ENCODE measurements around the gene CMPK2. TPM values are rescaled to one million over a fixed set of nuclear protein-coding genes. Genes with fewer than 3 reads are reported as not detected.

CMPK2 gene
- total and polyA plus RNA-seq, 10 of the 15 experiments (the other 5 are each of a cell fraction or from before 2014, with no cell fraction given) = 0.50 to 5.6 (median 3.2) TPM

DNA sequence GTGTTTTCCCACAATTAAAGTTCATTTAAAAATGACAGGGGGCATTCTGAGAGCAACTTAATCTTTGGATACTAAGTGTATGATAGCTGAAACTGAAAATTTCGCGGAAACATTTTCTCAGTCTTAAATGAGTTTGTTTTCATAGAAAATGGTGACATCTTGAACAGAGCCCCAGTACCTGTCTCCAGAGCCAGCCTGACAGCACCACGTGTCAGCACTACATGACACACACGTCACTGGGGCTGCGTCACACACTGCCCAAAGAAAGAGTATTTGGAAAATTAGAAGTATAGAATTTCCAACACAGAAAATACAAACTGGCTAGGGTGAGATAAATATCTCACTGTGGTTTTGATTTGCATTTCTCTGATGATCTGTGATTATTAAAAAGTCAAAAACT is 50.8 kb downstream of the CMPK2 start (continued):
- TF ChIP-seq, protein P1, sequence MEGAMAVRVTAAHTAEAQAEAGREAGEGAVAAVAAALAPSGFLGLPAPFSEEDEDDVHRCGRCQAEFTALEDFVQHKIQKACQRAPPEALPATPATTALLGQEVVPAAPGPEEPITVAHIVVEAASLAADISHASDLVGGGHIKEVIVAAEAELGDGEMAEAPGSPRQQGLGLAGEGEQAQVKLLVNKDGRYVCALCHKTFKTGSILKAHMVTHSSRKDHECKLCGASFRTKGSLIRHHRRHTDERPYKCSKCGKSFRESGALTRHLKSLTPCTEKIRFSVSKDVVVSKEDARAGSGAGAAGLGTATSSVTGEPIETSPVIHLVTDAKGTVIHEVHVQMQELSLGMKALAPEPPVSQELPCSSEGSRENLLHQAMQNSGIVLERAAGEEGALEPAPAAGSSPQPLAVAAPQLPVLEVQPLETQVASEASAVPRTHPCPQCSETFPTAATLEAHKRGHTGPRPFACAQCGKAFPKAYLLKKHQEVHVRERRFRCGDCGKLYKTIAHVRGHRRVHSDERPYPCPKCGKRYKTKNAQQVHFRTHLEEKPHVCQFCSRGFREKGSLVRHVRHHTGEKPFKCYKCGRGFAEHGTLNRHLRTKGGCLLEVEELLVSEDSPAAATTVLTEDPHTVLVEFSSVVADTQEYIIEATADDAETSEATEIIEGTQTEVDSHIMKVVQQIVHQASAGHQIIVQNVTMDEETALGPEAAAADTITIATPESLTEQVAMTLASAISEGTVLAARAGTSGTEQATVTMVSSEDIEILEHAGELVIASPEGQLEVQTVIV (IDR thresholded peaks at IDR 0.05; ENCODE audit: borderline replicate concordance, partially characterized antibody) = no peak
- TF ChIP-seq NFYA (IDR thresholded peaks at IDR 0.05; ENCODE audit: borderline replicate concordance, low read depth, low read length) (no peak), GATAD2B (conservative IDR thresholded peaks at IDR 0.05; ENCODE audit: low read depth) (no peak)

DNA sequence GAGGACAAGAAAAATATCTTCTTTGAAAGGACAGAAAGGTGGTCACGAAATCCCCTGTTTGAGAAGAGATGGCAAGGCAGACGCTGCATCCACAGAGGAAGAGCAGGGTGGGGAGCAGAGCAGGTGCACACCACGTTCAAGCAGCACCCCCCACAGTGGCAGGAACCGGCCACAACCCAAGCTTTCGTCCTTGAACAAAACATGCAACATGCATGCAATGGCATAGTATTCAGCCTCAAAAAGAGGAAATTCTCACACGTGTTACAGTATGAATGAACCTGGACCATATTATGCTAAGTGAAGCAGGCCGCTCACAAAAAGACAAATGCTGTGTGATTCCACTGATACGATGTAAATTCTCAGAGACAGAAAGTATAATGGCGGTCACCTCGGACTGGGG is 51.4 kb downstream of the CMPK2 start:
- 44% methylated on average over 10 of the region's 10 CpGs for WGBS (ENCODE audit: insufficient coverage, insufficient replicate concordance, low lambda C conversion rate, missing lambda C conversion rate)
- in situ Hi-C loops (cut with MboI) (no loop called here), intact Hi-C loops (cut with micrococcal nuclease; ENCODE audit: unreplicated experiment) (no loop called here)
- Histone ChIP-seq H3K4me2 (ENCODE audit: control insufficient read depth, insufficient read depth) (no peak overlapping the region), H3K27ac (ENCODE audit: control insufficient read depth, insufficient read depth) (no peak overlapping the region), H3K9ac (ENCODE audit: control insufficient read depth, insufficient read depth, low read length) (no peak overlapping the region), H3K9me3 (replicated peaks; ENCODE audit: control insufficient read depth, insufficient read depth, low read length) (no peaks in the 10 kb centered on the region), H3K27me3 (replicated peaks in 1 of 2; ENCODE audit: control insufficient read depth in 2 of 2, insufficient read depth in 2 of 2, low read length in 1 of 2) (peaks cover 0 to 2% of the 10 kb centered on the region in 2 experiments; a peak in 1 of 4 replicates), H3K79me2 (ENCODE audit: control insufficient read depth, insufficient read depth, low read length) (no peaks in the 10 kb centered on the region), H4K20me1 (ENCODE audit: control insufficient read depth, insufficient read depth) (no peaks in the 10 kb centered on the region), H3K36me3 (ENCODE audit: control insufficient read depth in 2 of 2, insufficient read depth in 2 of 2, low read length in 1 of 2) (no peaks in the 10 kb centered on the region), H3K4me3 (no peak overlapping the region), H3K4me1 (ENCODE audit: control insufficient read depth, insufficient read depth, low read length) (no peaks in the 10 kb centered on the region), H2AFZ (ENCODE audit: control insufficient read depth, low read depth, low read length) (no peak overlapping the region)
- RAD21 ChIA-PET (ENCODE audit: unreplicated experiment) = no interaction called here
- CTCF ChIA-PET = no interaction called here
- SMC1A ChIA-PET (ENCODE audit: uncharacterized antibody, unreplicated experiment) = no interaction called here
- BruUV-seq (replicated peaks) = no TSS peak
- DNase-seq (ENCODE audit: low read depth, low spot score) (no peak), ATAC-seq (no peak), FAIRE-seq (no peak)
- POLR2A ChIA-PET = no interaction called here
- TF ChIP-seq RELA (IDR thresholded peaks at IDR 0.05; ENCODE audit: borderline replicate concordance, partially characterized antibody) (no peak), GABPA (IDR thresholded peaks at IDR 0.05; ENCODE audit: low read depth) (no peak), EGR1 (IDR thresholded peaks at IDR 0.05; ENCODE audit: borderline replicate concordance in 1 of 2, low read depth in 2 of 2, low read length in 2 of 2) (no peak), BCL11A (IDR thresholded peaks at IDR 0.05; ENCODE audit: low read depth, low read length) (no peak), ZNF207 (IDR thresholded peaks at IDR 0.05; ENCODE audit: borderline replicate concordance) (no peak), SREBF1 (IDR thresholded peaks at IDR 0.05; ENCODE audit: low read length) (no peak), ZNF274 (IDR thresholded peaks at IDR 0.05; ENCODE audit: insufficient read depth, insufficient read length) (no peak), TAF1 (IDR thresholded peaks at IDR 0.05; ENCODE audit: borderline replicate concordance, low read depth, low read length) (no peak)
- TF ChIP-seq, protein P2, sequence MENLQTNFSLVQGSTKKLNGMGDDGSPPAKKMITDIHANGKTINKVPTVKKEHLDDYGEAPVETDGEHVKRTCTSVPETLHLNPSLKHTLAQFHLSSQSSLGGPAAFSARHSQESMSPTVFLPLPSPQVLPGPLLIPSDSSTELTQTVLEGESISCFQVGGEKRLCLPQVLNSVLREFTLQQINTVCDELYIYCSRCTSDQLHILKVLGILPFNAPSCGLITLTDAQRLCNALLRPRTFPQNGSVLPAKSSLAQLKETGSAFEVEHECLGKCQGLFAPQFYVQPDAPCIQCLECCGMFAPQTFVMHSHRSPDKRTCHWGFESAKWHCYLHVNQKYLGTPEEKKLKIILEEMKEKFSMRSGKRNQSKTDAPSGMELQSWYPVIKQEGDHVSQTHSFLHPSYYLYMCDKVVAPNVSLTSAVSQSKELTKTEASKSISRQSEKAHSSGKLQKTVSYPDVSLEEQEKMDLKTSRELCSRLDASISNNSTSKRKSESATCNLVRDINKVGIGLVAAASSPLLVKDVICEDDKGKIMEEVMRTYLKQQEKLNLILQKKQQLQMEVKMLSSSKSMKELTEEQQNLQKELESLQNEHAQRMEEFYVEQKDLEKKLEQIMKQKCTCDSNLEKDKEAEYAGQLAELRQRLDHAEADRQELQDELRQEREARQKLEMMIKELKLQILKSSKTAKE (IDR thresholded peaks at IDR 0.05; ENCODE audit: low read depth, poor library complexity, severe bottlenecking) = no peak
- TF ChIP-seq, protein P3, sequence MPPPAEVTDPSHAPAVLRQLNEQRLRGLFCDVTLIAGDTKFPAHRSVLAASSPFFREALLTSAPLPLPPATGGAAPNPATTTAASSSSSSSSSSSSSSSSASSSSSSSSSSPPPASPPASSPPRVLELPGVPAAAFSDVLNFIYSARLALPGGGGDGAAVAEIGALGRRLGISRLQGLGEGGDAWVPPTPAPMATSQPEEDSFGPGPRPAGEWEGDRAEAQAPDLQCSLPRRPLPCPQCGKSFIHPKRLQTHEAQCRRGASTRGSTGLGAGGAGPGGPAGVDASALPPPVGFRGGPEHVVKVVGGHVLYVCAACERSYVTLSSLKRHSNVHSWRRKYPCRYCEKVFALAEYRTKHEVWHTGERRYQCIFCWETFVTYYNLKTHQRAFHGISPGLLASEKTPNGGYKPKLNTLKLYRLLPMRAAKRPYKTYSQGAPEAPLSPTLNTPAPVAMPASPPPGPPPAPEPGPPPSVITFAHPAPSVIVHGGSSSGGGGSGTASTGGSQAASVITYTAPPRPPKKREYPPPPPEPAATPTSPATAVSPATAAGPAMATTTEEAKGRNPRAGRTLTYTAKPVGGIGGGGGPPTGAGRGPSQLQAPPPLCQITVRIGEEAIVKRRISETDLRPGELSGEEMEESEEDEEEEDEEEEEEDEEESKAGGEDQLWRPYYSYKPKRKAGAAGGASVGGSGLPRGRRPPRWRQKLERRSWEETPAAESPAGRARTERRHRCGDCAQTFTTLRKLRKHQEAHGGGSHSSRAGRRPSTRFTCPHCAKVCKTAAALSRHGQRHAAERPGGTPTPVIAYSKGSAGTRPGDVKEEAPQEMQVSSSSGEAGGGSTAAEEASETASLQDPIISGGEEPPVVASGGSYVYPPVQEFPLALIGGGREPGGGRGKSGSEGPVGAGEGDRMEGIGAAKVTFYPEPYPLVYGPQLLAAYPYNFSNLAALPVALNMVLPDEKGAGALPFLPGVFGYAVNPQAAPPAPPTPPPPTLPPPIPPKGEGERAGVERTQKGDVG (CRISPR knock-in tag; IDR thresholded peaks at IDR 0.05) = no peak
- TF ChIP-seq, protein P4, sequence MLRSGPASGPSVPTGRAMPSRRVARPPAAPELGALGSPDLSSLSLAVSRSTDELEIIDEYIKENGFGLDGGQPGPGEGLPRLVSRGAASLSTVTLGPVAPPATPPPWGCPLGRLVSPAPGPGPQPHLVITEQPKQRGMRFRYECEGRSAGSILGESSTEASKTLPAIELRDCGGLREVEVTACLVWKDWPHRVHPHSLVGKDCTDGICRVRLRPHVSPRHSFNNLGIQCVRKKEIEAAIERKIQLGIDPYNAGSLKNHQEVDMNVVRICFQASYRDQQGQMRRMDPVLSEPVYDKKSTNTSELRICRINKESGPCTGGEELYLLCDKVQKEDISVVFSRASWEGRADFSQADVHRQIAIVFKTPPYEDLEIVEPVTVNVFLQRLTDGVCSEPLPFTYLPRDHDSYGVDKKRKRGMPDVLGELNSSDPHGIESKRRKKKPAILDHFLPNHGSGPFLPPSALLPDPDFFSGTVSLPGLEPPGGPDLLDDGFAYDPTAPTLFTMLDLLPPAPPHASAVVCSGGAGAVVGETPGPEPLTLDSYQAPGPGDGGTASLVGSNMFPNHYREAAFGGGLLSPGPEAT (IDR thresholded peaks at IDR 0.05; ENCODE audit: low read depth) = no peak

All from GM12878 (cell line).